Stimulated activated CD8-positive, alpha-beta memory T cell treated with anti-CD3 and anti-CD28 coated beads, Interleukin-4, amount 100 ng/mL, for 1 hour (primary cell): ENCODE data around the gene CNEP1R1.
"Not testable (repeated sequence)": the region's sequence is repeated elsewhere in the genome, so short reads cannot be mapped to it uniquely, and the experiment has no call there.

Experiments used
- DNase-seq, 2 donors: peaks; one replicate each; pipeline ENCODE4 v3.0.0-alpha.2; 2020; ENCODE audit warnings: low read depth in 2 of 2, low spot score in 1 of 2

The CNEP1R1 gene

GRCh38 chr16:50024684-50025536 lies at the start of gene CNEP1R1:
Gene CNEP1R1 (plus strand): TSS chr16:50025225. CDS start chr16:50025316, 91 bp downstream.
- peak; percentile 81 to 85 for DNase-seq

GRCh38 chr16:49977427-49977826 lies 47.6 kb upstream of the CNEP1R1 start:
- DNase-seq: no peak

GRCh38 chr16:49978569-49979326 lies 46.3 kb upstream of the CNEP1R1 start:
- DNase-seq: no peak

GRCh38 chr16:49980166-49980565 lies 44.9 kb upstream of the CNEP1R1 start:
- no peak for DNase-seq

GRCh38 chr16:49986351-49987124 lies 38.5 kb upstream of the CNEP1R1 start:
- DNase-seq: no peak

- no peak for DNase-seq
These were observed 37.6 kb upstream of the CNEP1R1 start for GRCh38 chr16:49987381-49987780.

GRCh38 chr16:49992825-49993224 lies 32.2 kb upstream of the CNEP1R1 start:
- DNase-seq: no peak

GRCh38 chr16:49993579-49993978 lies 31.4 kb upstream of the CNEP1R1 start:
- no peak for DNase-seq

- no peak for DNase-seq
These were observed 31.0 kb upstream of the CNEP1R1 start for GRCh38 chr16:49994006-49994405.

GRCh38 chr16:49995720-49996119 lies 29.3 kb upstream of the CNEP1R1 start:
- DNase-seq: no peak

- no peak for DNase-seq
These were observed 27.2 kb upstream of the CNEP1R1 start for GRCh38 chr16:49997721-49998251.

- no peak for DNase-seq
These were observed 26.0 kb upstream of the CNEP1R1 start for GRCh38 chr16:49998991-49999390.

GRCh38 chr16:50001144-50001543 lies 23.9 kb upstream of the CNEP1R1 start:
- no peak for DNase-seq

- no peak for DNase-seq
These were observed 22.8 kb upstream of the CNEP1R1 start for GRCh38 chr16:50002190-50002589.

- no peak for DNase-seq
These were observed 20.8 kb upstream of the CNEP1R1 start for GRCh38 chr16:50004239-50004638.

GRCh38 chr16:50006964-50007363 lies 18.1 kb upstream of the CNEP1R1 start:
- DNase-seq: no peak

- no peak for DNase-seq
These were observed 17.3 kb upstream of the CNEP1R1 start for GRCh38 chr16:50007744-50008143.

GRCh38 chr16:50010212-50010611 lies 14.8 kb upstream of the CNEP1R1 start:
- DNase-seq: no peak

GRCh38 chr16:50011707-50012106 lies 13.3 kb upstream of the CNEP1R1 start:
- DNase-seq: no peak

- no peak for DNase-seq
These were observed 12.8 kb upstream of the CNEP1R1 start for GRCh38 chr16:50012182-50012581.

GRCh38 chr16:50014211-50014610 lies 10.8 kb upstream of the CNEP1R1 start:
- not testable (repeated sequence) for DNase-seq
